CD4-positive, alpha-beta memory T cell (primary cell): Measurements from ENCODE around the gene ANKRD13B. TPM values are rescaled to one million over a fixed set of nuclear protein-coding genes. Genes with fewer than 3 reads are reported as not detected.

Source experiments
- CTCF ChIA-PET: fragments of 350-600 bp; sonication (Branson Sonifier 250); formaldehyde crosslinking; loops from one replicate; lab custom pipeline; 2021; ENCODE audit warnings: inconsistent platforms; ENCODE audit not compliant: partially characterized antibody; lab: Charles Lee
- POLR2A ChIA-PET: fragments of 350-600 bp; sonication (Branson Sonifier 250); formaldehyde crosslinking; loops from one replicate; lab custom pipeline; 2021; ENCODE audit not compliant: partially characterized antibody; lab: Charles Lee
- DNase-seq, 5 donors: peaks; one replicate each; pipeline versions ENCODE4 v3.0.0 to v3.0.0-alpha.2; 2020 to 2022; ENCODE audit warnings: mixed read lengths in 1 of 5
- H3K27ac ChIP-seq: one replicate; pipeline ENCODE4 v1.7.0; 2013; ENCODE audit warnings: low read depth, low read length
- H3K27me3 ChIP-seq: 2 replicates; pipeline ENCODE4 v1.7.0; 2013; ENCODE audit warnings: mild to moderate bottlenecking, low read length, moderate library complexity; ENCODE audit not compliant: insufficient read depth
- H3K36me3 ChIP-seq: 2 replicates; pipeline ENCODE4 v1.7.0; 2013; ENCODE audit warnings: mild to moderate bottlenecking, low read length, moderate library complexity; ENCODE audit not compliant: insufficient read depth
- H3K4me1 ChIP-seq: 2 replicates; pipeline ENCODE4 v1.7.0; 2013; ENCODE audit warnings: mild to moderate bottlenecking, low read length, moderate library complexity; ENCODE audit not compliant: insufficient read depth
- H3K4me3 ChIP-seq, 2 donors: one replicate each; pipeline ENCODE4 v1.7.0; 2013; ENCODE audit warnings: low read length in 2 of 2, mild to moderate bottlenecking in 1 of 2
- H3K9me3 ChIP-seq, 2 donors: one replicate each; pipeline ENCODE4 v1.7.0; 2013; ENCODE audit warnings: low read length in 2 of 2, control low read depth in 1 of 2; ENCODE audit not compliant: control insufficient read depth in 1 of 2
- H3K27ac Mint-ChIP-seq, 7 donors: one replicate each; pipeline ENCODE4 v1.8.0; 2020 to 2021; ENCODE audit warnings: mixed read lengths in 7 of 7, mild to moderate bottlenecking in 6 of 7, inconsistent platforms in 3 of 7, moderate library complexity in 3 of 7
- H3K27me3 Mint-ChIP-seq, 2 donors: one replicate each; pipeline ENCODE4 v1.8.0; 2020 to 2021; ENCODE audit warnings: mixed read lengths in 2 of 2
- H3K36me3 Mint-ChIP-seq, 2 donors: one replicate each; pipeline ENCODE4 v1.8.0; 2020 to 2021; ENCODE audit warnings: mixed read lengths in 2 of 2, inconsistent platforms in 1 of 2, mild to moderate bottlenecking in 1 of 2
- H3K4me1 Mint-ChIP-seq, 4 donors: one replicate each; pipeline ENCODE4 v1.8.0; 2020 to 2021; ENCODE audit warnings: mixed read lengths in 4 of 4, mild to moderate bottlenecking in 1 of 4
- H3K4me3 Mint-ChIP-seq, 8 donors: one replicate each; pipeline ENCODE4 v1.8.0; 2020 to 2021; ENCODE audit warnings: mixed read lengths in 8 of 8, mild to moderate bottlenecking in 7 of 8, moderate library complexity in 6 of 8, inconsistent platforms in 3 of 8
- H3K9me3 Mint-ChIP-seq, 8 donors: one replicate each; pipeline ENCODE4 v1.8.0; 2020 to 2021; ENCODE audit warnings: mixed read lengths in 8 of 8, mild to moderate bottlenecking in 5 of 8, inconsistent platforms in 3 of 8, moderate library complexity in 1 of 8
- intact Hi-C: fragments of 100-400 bp; cut with micrococcal nuclease; formaldehyde crosslinking; loops from one replicate; pipeline ENCODE4 v1.15.1; 2023
- polyA plus RNA-seq, 2 donors: library from polyadenylated mRNA; unstranded; fragments of 300-500 nt; fragmentation: Illumina TruSeq; gene quantifications; one replicate each; pipeline ENCODE4 v1.2.3, GENCODE V29; 2021
- total RNA-seq, 2 experiments: library from RNA; stranded (reverse); gene quantifications; one replicate each; pipeline ENCODE4 v1.2.3, GENCODE V29; 2021

Gene ANKRD13B
- total and polyA plus RNA-seq, 4 experiments from 2014 or later, result 1.3 to 2.3 TPM; not detected in 2

- H3K36me3 ChIP-seq, result no peaks in the 10 kb centered on the region
- peak overlapping the region; percentile 89 to 92 for H3K4me3 ChIP-seq
- H3K27me3 ChIP-seq, result no peaks in the 10 kb centered on the region
- H3K27ac ChIP-seq, result peak overlapping the region; percentile 47
- POLR2A ChIA-PET, result interaction anchor here (0.7 to 6.9 kb wide), 19 partner anchors 9 to 896 kb away, joined by 3 to 127 read pairs (median 4); partner anchors contain the start of genes ABHD15, ANKRD13B, BLMH and GIT1
- intact Hi-C loops, result loop anchor here (1.0 to 10.0 kb wide), 3 partner anchors 26 to 479 kb away; partner anchors contain the start of genes GIT1 and TP53I13
- H3K4me1 Mint-ChIP-seq, result peaks cover 17 to 41% (median 29%) of the 10 kb centered on the region in 4 donors
- peaks cover 0 to 1% of the 10 kb centered on the region in 2 donors for H3K36me3 Mint-ChIP-seq
- DNase-seq, result peak; percentile 82 to 86 (median 84)
- H3K9me3 ChIP-seq, result no peaks in the 10 kb centered on the region
- no peaks in the 10 kb centered on the region for H3K9me3 Mint-ChIP-seq
- H3K27me3 Mint-ChIP-seq, result no peaks in the 10 kb centered on the region
- CTCF ChIA-PET, result interaction anchor here (0.6 to 22.5 kb wide), 22 partner anchors 9 to 316 kb away, joined by 3 to 523 read pairs (median 3); partner anchors contain the start of genes ABHD15, ANKRD13B and TP53I13
- peak overlapping the region; percentile 88 to 94 (median 92) for H3K4me3 Mint-ChIP-seq
- peaks cover 57% of the 10 kb centered on the region for H3K4me1 ChIP-seq
- H3K27ac Mint-ChIP-seq, result peak overlapping the region; percentile 83 to 97 (median 92)
Measured at GRCh38 chr17:29615492-29616299, 22.8 kb downstream of the ANKRD13B start.

GRCh38 chr17:29616300-29617048 is 23.5 kb downstream of the ANKRD13B start:
- peak in 2 of 5 donors; percentile 18 to 22 for DNase-seq
- peak overlapping the region; percentile 11 to 89 (median 63) for H3K27ac Mint-ChIP-seq

GRCh38 chr17:29617125-29617480 is 24.2 kb downstream of the ANKRD13B start:
- H3K9me3 Mint-ChIP-seq, result no peaks in the 10 kb centered on the region
- Histone ChIP-seq H3K27me3 (no peaks in the 10 kb centered on the region), H3K4me1 (peaks cover 62% of the 10 kb centered on the region), H3K9me3 (no peaks in the 10 kb centered on the region), H3K27ac (peak overlapping the region; percentile 43), H3K4me3 (peak overlapping the region; percentile 64 to 89), H3K36me3 (no peaks in the 10 kb centered on the region)
- peak overlapping the region; percentile 63 to 89 (median 81) for H3K27ac Mint-ChIP-seq
- peaks cover 0 to 1% of the 10 kb centered on the region in 2 donors for H3K36me3 Mint-ChIP-seq
- intact Hi-C loops, result loop anchor here (1.0 to 10.0 kb wide), 4 partner anchors 144 to 478 kb away; partner anchors contain the start of gene SSH2
- CTCF ChIA-PET, result interaction anchor here (0.6 to 22.5 kb wide), 44 partner anchors 8 to 323 kb away, joined by 3 to 523 read pairs (median 5); partner anchors contain the start of genes ABHD15, ANKRD13B, NUFIP2 and SSH2
- POLR2A ChIA-PET, result interaction anchor here (0.5 to 6.9 kb wide), 35 partner anchors 8 to 1697 kb away, joined by 3 to 127 read pairs (median 4); partner anchors contain the start of genes ABHD15, ANKRD13B, BLMH and EVI2B
- DNase-seq, result peak; percentile 89 to 94 (median 91)
- peaks cover 20 to 51% (median 33%) of the 10 kb centered on the region in 4 donors for H3K4me1 Mint-ChIP-seq
- no peaks in the 10 kb centered on the region for H3K27me3 Mint-ChIP-seq
- peak overlapping the region; percentile 82 to 94 (median 92) for H3K4me3 Mint-ChIP-seq

More at GRCh38 chr17:29616300-29617048, 23.5 kb downstream of the ANKRD13B start:
- H3K4me3 ChIP-seq, result peak overlapping the region; percentile 64 to 89
- no peaks in the 10 kb centered on the region for H3K27me3 Mint-ChIP-seq
- H3K4me1 ChIP-seq, result peaks cover 57% of the 10 kb centered on the region
- H3K36me3 Mint-ChIP-seq, result peaks cover 0 to 1% of the 10 kb centered on the region in 2 donors
- H3K27me3 ChIP-seq, result no peaks in the 10 kb centered on the region
- no peaks in the 10 kb centered on the region for H3K36me3 ChIP-seq
- ChIA-PET POLR2A (interaction anchor here (0.6 to 6.9 kb wide), 28 partner anchors 9 to 1697 kb away, joined by 3 to 127 read pairs (median 6); partner anchors contain the start of genes ABHD15, ANKRD13B, BLMH and EVI2B), CTCF (interaction anchor here (0.6 to 22.5 kb wide), 40 partner anchors 9 to 322 kb away, joined by 3 to 523 read pairs (median 6); partner anchors contain the start of genes ABHD15, ANKRD13B, NUFIP2 and SSH2)
- peaks cover 17 to 45% (median 29%) of the 10 kb centered on the region in 4 donors for H3K4me1 Mint-ChIP-seq
- no peaks in the 10 kb centered on the region for H3K9me3 Mint-ChIP-seq
- peak overlapping the region; percentile 88 to 94 (median 92) for H3K4me3 Mint-ChIP-seq
- no peak overlapping the region for H3K27ac ChIP-seq
- intact Hi-C loops, result loop anchor here (1.0 to 10.0 kb wide), 4 partner anchors 145 to 478 kb away; partner anchors contain the start of gene SSH2
- no peaks in the 10 kb centered on the region for H3K9me3 ChIP-seq

- H3K9me3 Mint-ChIP-seq, result no peaks in the 10 kb centered on the region
- ChIA-PET POLR2A (interaction anchor here (0.5 to 6.9 kb wide), 33 partner anchors 8 to 1696 kb away, joined by 3 to 127 read pairs (median 5); partner anchors contain the start of genes ABHD15, ANKRD13B, BLMH and EVI2B), CTCF (interaction anchor here (0.7 to 22.5 kb wide), 43 partner anchors 8 to 323 kb away, joined by 3 to 523 read pairs (median 5); partner anchors contain the start of genes ABHD15, ANKRD13B, NUFIP2 and SSH2)
- H3K4me3 Mint-ChIP-seq, result peak overlapping the region; percentile 82 to 94 (median 92)
- H3K27ac Mint-ChIP-seq, result peak overlapping the region; percentile 69 to 89 (median 81)
- intact Hi-C loops, result loop anchor here (1.0 to 10.0 kb wide), 5 partner anchors 89 to 477 kb away; partner anchors contain the start of gene SSH2
- no peaks in the 10 kb centered on the region for H3K9me3 ChIP-seq
- peaks cover 0 to 1% of the 10 kb centered on the region in 2 donors for H3K36me3 Mint-ChIP-seq
- H3K27ac ChIP-seq, result peak overlapping the region; percentile 43
- no peaks in the 10 kb centered on the region for H3K27me3 ChIP-seq
- peaks cover 65% of the 10 kb centered on the region for H3K4me1 ChIP-seq
- peaks cover 20 to 54% (median 35%) of the 10 kb centered on the region in 4 donors for H3K4me1 Mint-ChIP-seq
- H3K4me3 ChIP-seq, result peak overlapping the region; percentile 61 to 89
- no peaks in the 10 kb centered on the region for H3K27me3 Mint-ChIP-seq
- peak; percentile 85 to 90 (median 87) for DNase-seq
- H3K36me3 ChIP-seq, result no peaks in the 10 kb centered on the region
Measured at GRCh38 chr17:29617481-29618271, 24.7 kb downstream of the ANKRD13B start.

- Mint-ChIP-seq H3K27me3 (no peaks in the 10 kb centered on the region), H3K27ac (peak overlapping the region in 3 of 7 donors; percentile 17 to 88 (median 57)), H3K36me3 (peaks cover 0 to 1% of the 10 kb centered on the region in 2 donors), H3K9me3 (no peaks in the 10 kb centered on the region), H3K4me1 (peaks cover 22 to 61% (median 40%) of the 10 kb centered on the region in 4 donors), H3K4me3 (peak overlapping the region in 4 of 8 donors; percentile 10 to 91 (median 34))
- Histone ChIP-seq H3K36me3 (no peaks in the 10 kb centered on the region), H3K9me3 (no peaks in the 10 kb centered on the region), H3K27me3 (no peaks in the 10 kb centered on the region), H3K4me1 (peaks cover 66% of the 10 kb centered on the region), H3K27ac (no peak overlapping the region), H3K4me3 (no peak overlapping the region)
- intact Hi-C loops, result loop anchor here (2.0 to 10.0 kb wide), 2 partner anchors 88 to 476 kb away; no protein-coding TSS in a partner anchor
- POLR2A ChIA-PET, result interaction anchor here (0.6 to 6.9 kb wide), 19 partner anchors 11 to 312 kb away, joined by 3 to 127 read pairs (median 14); partner anchors contain the start of genes ABHD15, ANKRD13B, GIT1 and SSH2
- no peak for DNase-seq
- CTCF ChIA-PET, result interaction anchor here (1.0 to 22.5 kb wide), 26 partner anchors 7 to 312 kb away, joined by 3 to 523 read pairs (median 7); partner anchors contain the start of genes ABHD15, ANKRD13B, SSH2 and TP53I13
Measured at GRCh38 chr17:29618272-29619065, 25.5 kb downstream of the ANKRD13B start.
